Heart left ventricle (tissue), 16 donors: Measurements from ENCODE around the gene STX12. TPM values are rescaled to one million over a fixed set of nuclear protein-coding genes. Genes with fewer than 3 reads are reported as not detected.
"Not testable (repeated sequence)": the region's sequence is repeated elsewhere in the genome, so short reads cannot be mapped to it uniquely, and the experiment has no call there.

Source experiments
- ATAC-seq, 4 donors: fragments of 200-7000 bp; cut with Tn5 transposase; one replicate each; pipeline ENCODE4 v1.9.1; 2020 to 2022; ENCODE audit warnings: moderate library complexity in 4 of 4, mild to moderate bottlenecking in 3 of 4, moderate number of reproducible peaks in 1 of 4
- DNase-seq, 5 donors: peaks; one replicate each; pipeline ENCODE4 v3.0.0-alpha.2; 2020
- H3K27ac ChIP-seq, 12 donors: fragments of 200-600 bp; sonication (generic) in 4 of 12; one replicate each; pipeline versions ENCODE4 v1.5.0 to v1.8.0; 2016 to 2022; ENCODE audit warnings: mild to moderate bottlenecking in 2 of 12
- H3K27me3 ChIP-seq, 9 donors: fragments of 200-600 bp; sonication (generic) in 2 of 9; one replicate each; pipeline versions ENCODE4 v1.5.1 to v1.8.0; 2016 to 2022; ENCODE audit warnings: mild to moderate bottlenecking in 3 of 9
- H3K36me3 ChIP-seq, 9 donors: fragments of 200-600 bp; sonication (generic) in 2 of 9; one replicate each; pipeline versions ENCODE4 v1.5.0 to v1.8.0; 2018 to 2022; ENCODE audit warnings: mild to moderate bottlenecking in 2 of 9
- H3K4me1 ChIP-seq, 12 donors: fragments of 200-600 bp; sonication (generic) in 4 of 12; one replicate each; pipeline versions ENCODE4 v1.5.0 to v1.8.0; 2016 to 2022; ENCODE audit warnings: mild to moderate bottlenecking in 3 of 12
- H3K4me3 ChIP-seq, 12 donors: fragments of 200-600 bp; sonication (generic) in 4 of 12; one replicate each; pipeline versions ENCODE4 v1.5.0 to v1.8.0; 2017 to 2022; ENCODE audit warnings: mild to moderate bottlenecking in 9 of 12, moderate library complexity in 4 of 12
- H3K9me3 ChIP-seq, 12 donors: fragments of 200-600 bp; sonication (generic) in 4 of 12; one replicate each; pipeline versions ENCODE4 v1.5.0 to v1.8.0; 2016 to 2022; ENCODE audit warnings: mild to moderate bottlenecking in 1 of 12
- POLR2A ChIP-seq, 2 donors: fragments of 450-650 bp; IDR thresholded peaks; one replicate each; pipeline ENCODE4 v1.6.1; 2017; ENCODE audit warnings: antibody characterized with exemption in 2 of 2, mild to moderate bottlenecking in 2 of 2, moderate library complexity in 2 of 2
- WGBS, 4 donors: extraction: QIAGEN DNeasy Blood & Tissue Kit in 2 of 4; methylation state at CpG; one replicate each; pipeline versions ENCODE4 v1.1.5 to v1.1.7; 2013 to 2018; 5-methylcytosine and 5-hydroxymethylcytosine counted together
- intact Hi-C, 10 donors: fragments of 100-400 bp; cut with DNase I; formaldehyde crosslinking; loops; one replicate each; pipeline versions ENCODE4 v1.11.1 to v1.14.2; 2022
- polyA plus RNA-seq, 2 donors: library from polyadenylated mRNA; stranded (reverse); fragments of 200-250 nt; gene quantifications; one replicate each; pipeline ENCODE4 v1.2.3, GENCODE V29; 2013
- total RNA-seq, 9 donors: library from RNA; depleted of rRNA in 2 of 9; stranded (reverse); fragments of >200 nt in 2 of 9; fragmentation: NEBNext Ultra II Directional in 3 of 9; extraction: Animal tissue kit (Norgen Biotek cat#: 25700) in 3 of 9; gene quantifications; one replicate each; pipeline versions ENCODE4 v1.1.0 to v1.2.4, GENCODE V29; 2016 to 2023
- TF ChIP-seq, protein P1 (sequence below), 12 donors: fragments of 200-600 bp; sonication (generic) in 4 of 12; IDR thresholded peaks; one replicate each; pipeline versions ENCODE4 v1.5.0 to v1.8.0; 2018 to 2022; ENCODE audit warnings: antibody characterized with exemption in 12 of 12, mild to moderate bottlenecking in 5 of 12
- donor health status: ischemic (EF 13 %, LVEDD 7.1; RV severe dilation, severe dysfunction).
- donor health status: healthy with polysubstance abuse.
- donor health status: DM: no; HTN: yes; CAD: no.
- donor health status: DM: no; HTN: no; CAD: no.
- donor health status: ischemic (EF 25% LVEDD 6.9; RV normal size, moderate dysfunction).
- donor health status: ischemic (EF 25% LVEDD 5.7; RV mildly dilated, moderate dysfunction).
- donor health status: healthy.
- donor health status: DM: yes; HTN: yes; CAD: no.
- donor health status: ischemic (EF 35%, LVEDD 5.7; RV mildly dilated, moderate dysfunction).
- donor health status: nonischemic (EF 11% LVEDD 7.7; RV severe dilation, severe dysfunction).
- donor health status: DM: yes; HTN: yes; CAD: no.
- donor health status: PGD.
- donor health status: ischemic (EF 29% LVEDD 5.4; RV normal size, mild dysfunction).
- donor health status: nonischemic (EF 23%, LVEDD 6.1; RV moderate dilation, normal function).

The STX12 gene
- total and polyA plus RNA-seq, 11 donors = 10.7 to 46.8 (median 26.5) TPM

- 72 to 86% (median 80%) methylated on average over 1 of the region's 1 CpG for WGBS, 4 donors
- Histone ChIP-seq H3K27me3 (no peaks in the 10 kb centered on the region), H3K27ac (no peak overlapping the region), H3K36me3 (peaks cover 3 to 93% (median 86%) of the 10 kb centered on the region in 9 donors), H3K4me1 (peaks cover 0 to 1% (median 0%) of the 10 kb centered on the region in 12 donors), H3K4me3 (no peak overlapping the region), H3K9me3 (no peaks in the 10 kb centered on the region)
- intact Hi-C loops = no loop called here
- ATAC-seq (no peak), DNase-seq (no peak)
- TF ChIP-seq POLR2A (IDR thresholded peaks at IDR 0.05) = no peak
- TF ChIP-seq, protein P1, sequence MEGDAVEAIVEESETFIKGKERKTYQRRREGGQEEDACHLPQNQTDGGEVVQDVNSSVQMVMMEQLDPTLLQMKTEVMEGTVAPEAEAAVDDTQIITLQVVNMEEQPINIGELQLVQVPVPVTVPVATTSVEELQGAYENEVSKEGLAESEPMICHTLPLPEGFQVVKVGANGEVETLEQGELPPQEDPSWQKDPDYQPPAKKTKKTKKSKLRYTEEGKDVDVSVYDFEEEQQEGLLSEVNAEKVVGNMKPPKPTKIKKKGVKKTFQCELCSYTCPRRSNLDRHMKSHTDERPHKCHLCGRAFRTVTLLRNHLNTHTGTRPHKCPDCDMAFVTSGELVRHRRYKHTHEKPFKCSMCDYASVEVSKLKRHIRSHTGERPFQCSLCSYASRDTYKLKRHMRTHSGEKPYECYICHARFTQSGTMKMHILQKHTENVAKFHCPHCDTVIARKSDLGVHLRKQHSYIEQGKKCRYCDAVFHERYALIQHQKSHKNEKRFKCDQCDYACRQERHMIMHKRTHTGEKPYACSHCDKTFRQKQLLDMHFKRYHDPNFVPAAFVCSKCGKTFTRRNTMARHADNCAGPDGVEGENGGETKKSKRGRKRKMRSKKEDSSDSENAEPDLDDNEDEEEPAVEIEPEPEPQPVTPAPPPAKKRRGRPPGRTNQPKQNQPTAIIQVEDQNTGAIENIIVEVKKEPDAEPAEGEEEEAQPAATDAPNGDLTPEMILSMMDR (IDR thresholded peaks at IDR 0.05) = no peak
Measured at GRCh38 chr1:27795601-27796000, 22.6 kb downstream of the STX12 start.

GRCh38 chr1:27804791-27805190, 31.8 kb downstream of the STX12 start:
- ATAC-seq (no peak), DNase-seq (no peak)
- no peaks in the 10 kb centered on the region for H3K4me1 ChIP-seq
- H3K9me3 ChIP-seq = no peaks in the 10 kb centered on the region
- no peaks in the 10 kb centered on the region for H3K27me3 ChIP-seq
- WGBS, 4 donors = 90 to 93% (median 92%) methylated on average over 5 of the region's 5 CpGs
- intact Hi-C loops = no loop called here
- H3K27ac ChIP-seq = no peak overlapping the region
- TF ChIP-seq POLR2A (IDR thresholded peaks at IDR 0.05) = no peak
- no peak overlapping the region for H3K4me3 ChIP-seq
- H3K36me3 ChIP-seq = peaks cover 5 to 89% (median 79%) of the 10 kb centered on the region in 9 donors

DNA sequence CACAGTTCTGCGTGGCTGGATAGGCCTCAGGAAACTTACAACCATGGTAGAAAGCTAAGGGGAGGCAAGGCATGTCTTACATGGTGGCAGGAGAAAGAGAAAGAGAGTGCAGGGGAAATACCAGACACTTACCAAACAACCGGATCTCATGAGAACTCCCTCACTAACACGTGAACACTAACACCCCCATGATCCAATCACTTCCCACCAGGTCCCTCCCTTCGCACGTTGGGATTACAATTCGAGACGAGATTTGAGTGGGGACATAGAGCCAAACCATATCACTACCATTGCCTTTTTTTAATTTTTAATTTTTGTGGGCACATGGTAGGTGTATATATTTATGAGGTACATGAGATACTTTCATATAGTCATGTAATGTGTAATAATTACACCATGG, 33.7 kb downstream of the STX12 start:
- intact Hi-C loops = no loop called here
- ATAC-seq (no peak), DNase-seq (no peak)
- Histone ChIP-seq H3K36me3 (peaks cover 2 to 86% (median 73%) of the 10 kb centered on the region in 9 donors), H3K27ac (no peak overlapping the region), H3K4me3 (no peak overlapping the region), H3K27me3 (no peaks in the 10 kb centered on the region), H3K4me1 (no peaks in the 10 kb centered on the region), H3K9me3 (no peaks in the 10 kb centered on the region)
- no peak for TF ChIP-seq POLR2A (IDR thresholded peaks at IDR 0.05)
- TF ChIP-seq, protein P1 (IDR thresholded peaks at IDR 0.05) = no peak
- 90 to 93% (median 92%) methylated on average over 7 of the region's 7 CpGs for WGBS, 4 donors

GRCh38 chr1:27807385-27807784, 34.4 kb downstream of the STX12 start:
- Histone ChIP-seq H3K27ac (no peak overlapping the region), H3K4me1 (no peaks in the 10 kb centered on the region), H3K4me3 (no peak overlapping the region), H3K36me3 (peaks cover 0 to 86% (median 73%) of the 10 kb centered on the region in 9 donors), H3K27me3 (no peaks in the 10 kb centered on the region), H3K9me3 (no peaks in the 10 kb centered on the region)
- no peak for ATAC-seq
- intact Hi-C loops = no loop called here
- 76 to 78% (median 77%) methylated on average over 2 of the region's 2 CpGs for WGBS, 4 donors
- TF ChIP-seq, protein P1 (IDR thresholded peaks at IDR 0.05) = no peak
- TF ChIP-seq POLR2A (IDR thresholded peaks at IDR 0.05) = no peak
- DNase-seq = no peak

DNA sequence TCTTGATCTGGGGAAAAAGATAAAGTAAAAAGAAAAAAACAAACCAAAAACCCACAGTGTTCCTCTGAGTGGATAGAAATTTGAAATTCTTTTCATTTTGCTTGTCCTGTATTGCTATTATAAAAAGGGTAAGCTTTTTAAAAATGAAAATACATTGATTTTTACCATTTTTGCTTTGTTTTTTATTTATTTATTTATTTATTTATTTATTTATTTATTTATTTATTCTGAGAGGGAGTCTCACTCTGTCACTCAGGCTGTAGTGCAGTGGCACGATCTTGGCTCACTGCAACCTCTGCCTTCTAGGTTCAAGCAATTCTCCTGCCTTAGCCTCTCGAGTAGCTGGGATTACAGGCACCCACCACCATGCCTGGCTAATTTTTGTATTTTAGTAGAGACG, 35.1 kb downstream of the STX12 start:
- ATAC-seq, H3K4me3 ChIP-seq, H3K27me3 ChIP-seq, H3K27ac ChIP-seq, intact Hi-C loops, H3K4me1 ChIP-seq, DNase-seq, H3K9me3 ChIP-seq: not testable (repeated sequence)
- H3K36me3 ChIP-seq = peaks cover 0 to 86% (median 73%) of the 10 kb centered on the region in 9 donors
- WGBS, 4 donors = 93 to 99% (median 96%) methylated on average over 3 of the region's 3 CpGs
